PC-9 (cell line): Measurements from ENCODE around the gene IP6K2. TPM values are rescaled to one million over a fixed set of nuclear protein-coding genes. Genes with fewer than 3 reads are reported as not detected.

Source experiments
- BruUV-seq: library from RNA; stranded (reverse); fragments of 400-500 nt; replicated peaks from 2 replicates; lab custom pipeline; 2021; lab: Mats Ljungman, UMichigan
- CTCF ChIA-PET: fragments of 300-600 bp; sonication (Branson Sonifier 250); formaldehyde crosslinking; loops from one replicate; lab custom pipeline; 2022; ENCODE audit warnings: antibody characterized with exemption; lab: Charles Lee
- POLR2A ChIA-PET: fragments of 300-600 bp; sonication (Branson Sonifier 250); formaldehyde crosslinking; loops from one replicate; lab custom pipeline; 2022; ENCODE audit warnings: antibody characterized with exemption; ENCODE audit not compliant: unreplicated experiment; lab: Charles Lee
- DNase-seq, 2 experiments: peaks; one replicate each; pipeline versions ENCODE4 v3.0.0 to v3.0.0-alpha.2; 2015 to 2022; ENCODE audit warnings: mixed read lengths in 1 of 2
- H2AFZ ChIP-seq: fragments of 200-600 bp; sonication (generic); 2 replicates; pipeline ENCODE4 v1.8.1; 2017; ENCODE audit warnings: antibody characterized with exemption
- H3F3A ChIP-seq: fragments of 200-600 bp; sonication (generic); 2 replicates; pipeline ENCODE4 v1.8.1; 2017; ENCODE audit warnings: antibody characterized with exemption, mild to moderate bottlenecking, low read depth; ENCODE audit not compliant: insufficient read depth
- H3K27ac ChIP-seq: fragments of 200-600 bp; sonication (generic); 2 replicates; pipeline ENCODE4 v1.6.1; 2016; ENCODE audit warnings: mixed run types
- H3K27me3 ChIP-seq: fragments of 200-600 bp; sonication (generic); 2 replicates; pipeline ENCODE4 v1.6.1; 2016; ENCODE audit warnings: low read depth, mixed run types; ENCODE audit not compliant: insufficient read depth
- H3K36me3 ChIP-seq: fragments of 200-600 bp; sonication (generic); 2 replicates; pipeline ENCODE4 v1.6.1; 2016; ENCODE audit warnings: low read depth, mixed run types
- H3K4me1 ChIP-seq: fragments of 200-600 bp; sonication (generic); replicated peaks from 2 replicates; pipeline ENCODE4 v1.6.1; 2016; ENCODE audit warnings: mixed run types; ENCODE audit not compliant: insufficient read depth
- H3K4me2 ChIP-seq: fragments of 200-600 bp; sonication (generic); 2 replicates; pipeline ENCODE4 v1.6.1; 2017; ENCODE audit warnings: mixed run types
- H3K4me3 ChIP-seq: fragments of 200-600 bp; sonication (generic); 2 replicates; pipeline ENCODE4 v1.6.1; 2016; ENCODE audit warnings: mixed run types
- H3K79me2 ChIP-seq: fragments of 200-600 bp; sonication (generic); 2 replicates; pipeline ENCODE4 v1.6.1; 2017; ENCODE audit warnings: low read depth, mixed run types
- H3K9me2 ChIP-seq: fragments of 200-600 bp; sonication (generic); 2 replicates; pipeline ENCODE4 v1.8.1; 2017; ENCODE audit warnings: mild to moderate bottlenecking; ENCODE audit not compliant: insufficient read depth
- H3K9me3 ChIP-seq: fragments of 200-600 bp; sonication (generic); 2 replicates; pipeline ENCODE4 v1.8.1; 2016; ENCODE audit warnings: low read depth; ENCODE audit not compliant: insufficient read depth
- H4K20me1 ChIP-seq: fragments of 200-600 bp; sonication (generic); 2 replicates; pipeline ENCODE4 v1.8.1; 2017; ENCODE audit not compliant: insufficient read depth
- EZH2 ChIP-seq: fragments of 200-600 bp; sonication (generic); IDR thresholded peaks from 2 replicates; pipeline ENCODE4 v1.8.0; 2017; ENCODE audit warnings: antibody characterized with exemption, low read depth
- intact Hi-C: fragments of 100-400 bp; cut with micrococcal nuclease; formaldehyde crosslinking; loops from one replicate; pipeline ENCODE4 v1.10.0; 2022; ENCODE audit not compliant: unreplicated experiment
- total RNA-seq: library from RNA; stranded (reverse); gene quantifications from 2 replicates; pipeline ENCODE4 v1.2.3, GENCODE V29; 2021
- TF ChIP-seq, protein P1 (sequence below): fragments of 200-600 bp; sonication (generic); conservative IDR thresholded peaks from 2 replicates; pipeline ENCODE4 v1.6.1; 2017; ENCODE audit warnings: mixed run types, antibody characterized with exemption, mild to moderate bottlenecking, moderate library complexity

The IP6K2 gene
- total RNA-seq, 1 experiment from 2014 or later: 123 TPM

DNA sequence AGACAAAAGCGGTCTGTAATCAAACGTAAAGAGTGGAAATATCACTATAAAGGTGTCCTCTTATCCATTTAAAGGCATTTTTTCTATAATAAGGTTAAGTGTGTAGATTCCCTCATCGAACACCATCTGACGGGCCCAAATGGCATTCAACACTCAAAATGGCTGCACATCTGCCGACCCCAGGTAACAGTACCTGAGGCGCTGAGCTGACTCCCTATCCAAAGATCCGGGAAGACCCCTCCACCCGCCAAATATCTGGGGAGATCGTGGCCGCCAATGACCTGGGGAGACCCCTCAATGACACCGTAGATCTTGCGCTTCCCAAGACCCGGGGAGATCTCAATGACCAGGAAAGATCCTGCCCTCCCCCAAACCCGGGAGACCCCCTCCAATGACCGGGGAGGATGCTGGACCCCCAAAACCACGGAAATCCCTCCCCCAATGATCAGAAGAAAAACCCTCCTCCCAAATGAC, 476 bp downstream of the IP6K2 start:
- TF ChIP-seq, protein P1, sequence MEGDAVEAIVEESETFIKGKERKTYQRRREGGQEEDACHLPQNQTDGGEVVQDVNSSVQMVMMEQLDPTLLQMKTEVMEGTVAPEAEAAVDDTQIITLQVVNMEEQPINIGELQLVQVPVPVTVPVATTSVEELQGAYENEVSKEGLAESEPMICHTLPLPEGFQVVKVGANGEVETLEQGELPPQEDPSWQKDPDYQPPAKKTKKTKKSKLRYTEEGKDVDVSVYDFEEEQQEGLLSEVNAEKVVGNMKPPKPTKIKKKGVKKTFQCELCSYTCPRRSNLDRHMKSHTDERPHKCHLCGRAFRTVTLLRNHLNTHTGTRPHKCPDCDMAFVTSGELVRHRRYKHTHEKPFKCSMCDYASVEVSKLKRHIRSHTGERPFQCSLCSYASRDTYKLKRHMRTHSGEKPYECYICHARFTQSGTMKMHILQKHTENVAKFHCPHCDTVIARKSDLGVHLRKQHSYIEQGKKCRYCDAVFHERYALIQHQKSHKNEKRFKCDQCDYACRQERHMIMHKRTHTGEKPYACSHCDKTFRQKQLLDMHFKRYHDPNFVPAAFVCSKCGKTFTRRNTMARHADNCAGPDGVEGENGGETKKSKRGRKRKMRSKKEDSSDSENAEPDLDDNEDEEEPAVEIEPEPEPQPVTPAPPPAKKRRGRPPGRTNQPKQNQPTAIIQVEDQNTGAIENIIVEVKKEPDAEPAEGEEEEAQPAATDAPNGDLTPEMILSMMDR: no peak
- CTCF ChIA-PET: no interaction called here
- H3K27me3 ChIP-seq: no peaks in the 10 kb centered on the region
- H3K4me3 ChIP-seq: peak overlapping the region; percentile 99
- H3K36me3 ChIP-seq: peaks cover 19% of the 10 kb centered on the region
- intact Hi-C loops: no loop called here
- H3K9me2 ChIP-seq: no peaks in the 10 kb centered on the region
- peaks cover 32% of the 10 kb centered on the region for H4K20me1 ChIP-seq
- peak overlapping the region; percentile 99 for H3K4me2 ChIP-seq
- POLR2A ChIA-PET: interaction anchor here (0.6 to 1.3 kb wide), 6 partner anchors 8 to 305 kb away, joined by 3 to 9 read pairs (median 5); partner anchors contain the start of genes PRKAR2A and WDR6
- no peaks in the 10 kb centered on the region for H3K9me3 ChIP-seq
- H2AFZ ChIP-seq: peak overlapping the region; percentile 75
- TSS peak; percentile 69 for BruUV-seq
- H3F3A ChIP-seq: peaks cover 3% of the 10 kb centered on the region; the same call in 1 of the 2 replicates
- peak overlapping the region; percentile 53 for H3K27ac ChIP-seq
- H3K4me1 ChIP-seq: peaks cover 17% of the 10 kb centered on the region
- DNase-seq: no peak
- peaks cover 55% of the 10 kb centered on the region for H3K79me2 ChIP-seq

DNA sequence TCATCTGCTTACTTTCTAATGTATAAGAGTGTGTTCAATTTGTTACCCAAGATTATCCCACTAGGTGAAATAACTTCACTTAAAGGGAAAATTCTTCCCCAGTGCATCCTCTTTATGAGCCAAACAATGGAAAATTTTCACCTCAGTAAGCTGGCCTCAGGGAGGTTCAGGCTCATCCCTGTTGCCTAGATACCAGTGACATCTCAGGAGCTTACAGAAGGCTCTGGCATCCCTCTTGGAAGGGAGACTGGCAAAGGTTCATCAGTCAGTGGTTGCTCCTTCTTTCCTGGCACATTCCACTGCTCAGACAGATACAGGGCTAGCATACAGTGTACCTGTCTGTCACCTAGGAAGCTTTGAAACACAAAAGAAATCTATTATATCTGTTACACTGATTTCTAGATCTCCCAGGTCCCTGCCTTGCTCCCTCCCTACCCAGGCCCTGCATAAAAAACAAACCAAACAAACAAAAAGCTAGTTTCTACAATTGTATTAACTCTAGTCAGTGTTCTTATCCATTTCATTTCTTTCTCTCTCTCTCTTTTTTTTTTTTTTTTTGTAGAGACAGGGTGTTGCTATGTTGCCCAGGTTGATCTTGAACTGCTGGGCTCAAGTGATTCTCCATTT, 1.7 kb downstream of the IP6K2 start:
- intact Hi-C loops: no loop called here
- TF ChIP-seq, protein P1: no peak
- TF ChIP-seq EZH2: no peak
- Histone ChIP-seq H3F3A (peaks cover 3% of the 10 kb centered on the region; the same call in 1 of the 2 replicates), H3K4me1 (peaks cover 17% of the 10 kb centered on the region), H4K20me1 (peaks cover 44% of the 10 kb centered on the region), H3K27me3 (no peaks in the 10 kb centered on the region), H3K27ac (no peak overlapping the region), H3K36me3 (peaks cover 23% of the 10 kb centered on the region), H2AFZ (no peak overlapping the region), H3K4me3 (peak overlapping the region; percentile 99), H3K79me2 (peaks cover 67% of the 10 kb centered on the region), H3K9me2 (no peaks in the 10 kb centered on the region), H3K4me2 (peak overlapping the region; percentile 99), H3K9me3 (no peaks in the 10 kb centered on the region)
- POLR2A ChIA-PET: interaction anchor here (0.6 kb wide), 1 partner anchor 19 kb away, joined by 3 read pairs; no protein-coding TSS in a partner anchor
- DNase-seq: peak in 1 of 2 experiments; percentile 37
- CTCF ChIA-PET: no interaction called here
- no TSS peak for BruUV-seq

DNA sequence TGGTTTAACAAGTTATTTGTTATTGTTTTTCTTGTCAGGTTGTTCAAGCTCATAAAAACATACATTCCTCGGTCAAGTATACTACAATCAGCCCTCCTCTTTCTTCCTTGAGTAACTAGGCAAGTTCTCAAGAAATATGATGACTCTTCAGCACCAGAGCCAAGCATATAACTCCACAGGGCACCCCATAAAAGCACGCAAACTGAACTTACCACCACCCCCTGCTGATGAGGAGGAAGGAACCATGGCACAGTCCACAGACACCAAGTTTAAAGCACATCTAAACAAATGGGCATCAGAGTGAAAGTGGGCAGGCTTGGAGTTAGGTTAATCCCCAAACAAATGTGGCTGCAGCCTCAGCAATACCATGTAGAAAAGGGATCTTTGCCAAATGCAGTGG, 5.3 kb downstream of the IP6K2 start:
- POLR2A ChIA-PET: no interaction called here
- H3K27ac ChIP-seq: no peak overlapping the region

More for the DNA sequence above, 5.3 kb downstream of the IP6K2 start:
- no TSS peak for BruUV-seq
- Histone ChIP-seq H3K4me1 (peaks cover 13% of the 10 kb centered on the region), H3K79me2 (peaks cover 96% of the 10 kb centered on the region), H3K4me3 (no peak overlapping the region), H3K4me2 (no peak overlapping the region), H3F3A (no peaks in the 10 kb centered on the region; the same call in 1 of the 2 replicates), H3K9me3 (no peaks in the 10 kb centered on the region), H3K27me3 (no peaks in the 10 kb centered on the region), H4K20me1 (peaks cover 73% of the 10 kb centered on the region), H3K9me2 (no peaks in the 10 kb centered on the region), H2AFZ (no peak overlapping the region), H3K36me3 (peaks cover 23% of the 10 kb centered on the region)
- CTCF ChIA-PET: no interaction called here
- intact Hi-C loops: no loop called here
- no peak for DNase-seq
- no peak for TF ChIP-seq EZH2
- TF ChIP-seq, protein P1: no peak
